CD4-positive, alpha-beta T cell (primary cell): Measurements from ENCODE around the gene NEK1. TPM values are rescaled to one million over a fixed set of nuclear protein-coding genes. Genes with fewer than 3 reads are reported as not detected.
A peak's percentile ranks its signal among the peaks of the same experiment; 100 is the strongest.

Source experiments
- ATAC-seq: fragments of 200-7000 bp; cut with Tn5 transposase; one replicate; pipeline ENCODE4 v1.10.0; 2022; ENCODE audit warnings: mild to moderate bottlenecking; ENCODE audit not compliant: poor library complexity
- CTCF ChIA-PET: fragments of 350-600 bp; sonication (Branson Sonifier 250); formaldehyde crosslinking; loops from one replicate; lab custom pipeline; 2021; ENCODE audit warnings: antibody characterized with exemption, inconsistent platforms; lab: Charles Lee
- POLR2A ChIA-PET: fragments of 350-600 bp; sonication (Branson Sonifier 250); formaldehyde crosslinking; loops from one replicate; lab custom pipeline; 2021; ENCODE audit warnings: antibody characterized with exemption, inconsistent platforms; lab: Charles Lee
- DNase-seq, 14 experiments: peaks; one replicate each; pipeline ENCODE4 v3.0.0-alpha.2; 2013 to 2020; ENCODE audit warnings: mixed read lengths in 2 of 14
- H3K27ac ChIP-seq, 2 donors: one replicate each; pipeline versions ENCODE4 v1.5.1 to v1.7.0; 2013; ENCODE audit warnings: low read length in 2 of 2, low read depth in 1 of 2, mild to moderate bottlenecking in 1 of 2
- H3K27me3 ChIP-seq, 2 experiments: 1 replicate in 1 of 2; 2 replicates in 1 of 2; pipeline versions ENCODE4 v1.6.1 to v1.7.0; 2013; ENCODE audit warnings: low read length in 2 of 2, control low read depth in 1 of 2, mild to moderate bottlenecking in 1 of 2, moderate library complexity in 1 of 2; ENCODE audit not compliant: insufficient read depth in 2 of 2, control insufficient read depth in 1 of 2
- H3K36me3 ChIP-seq: one replicate; pipeline ENCODE4 v1.6.1; 2013; ENCODE audit warnings: low read length, control low read depth; ENCODE audit not compliant: insufficient read depth
- H3K4me1 ChIP-seq: one replicate; pipeline ENCODE4 v1.6.1; 2013; ENCODE audit warnings: low read length, control low read depth; ENCODE audit not compliant: insufficient read depth
- H3K4me3 ChIP-seq: one replicate; pipeline ENCODE4 v1.5.1; 2013; ENCODE audit warnings: mild to moderate bottlenecking, low read length, moderate library complexity
- H3K9me3 ChIP-seq, 2 experiments: 1 replicate in 1 of 2; 2 replicates in 1 of 2; pipeline versions ENCODE4 v1.6.1 to v1.7.0; 2013; ENCODE audit warnings: low read length in 2 of 2, mild to moderate bottlenecking in 2 of 2, control low read depth in 1 of 2, moderate library complexity in 1 of 2; ENCODE audit not compliant: control insufficient read depth in 1 of 2, insufficient read depth in 1 of 2
- H3K27ac Mint-ChIP-seq: one replicate; pipeline ENCODE4 v1.8.0; 2020; ENCODE audit warnings: mixed read lengths
- H3K27me3 Mint-ChIP-seq: one replicate; pipeline ENCODE4 v1.8.0; 2021; ENCODE audit warnings: mixed read lengths
- H3K36me3 Mint-ChIP-seq: one replicate; pipeline ENCODE4 v1.8.0; 2021; ENCODE audit warnings: low read depth, mixed read lengths
- H3K4me1 Mint-ChIP-seq: one replicate; pipeline ENCODE4 v1.8.0; 2021; ENCODE audit warnings: low read depth, mixed read lengths
- H3K4me3 Mint-ChIP-seq: one replicate; pipeline ENCODE4 v1.8.0; 2020; ENCODE audit warnings: mild to moderate bottlenecking, mixed read lengths
- H3K9me3 Mint-ChIP-seq: one replicate; pipeline ENCODE4 v1.8.0; 2020; ENCODE audit warnings: mixed read lengths
- intact Hi-C, 2 experiments: fragments of 100-400 bp; cut with DNase I in 1 of 2; cut with micrococcal nuclease in 1 of 2; formaldehyde crosslinking; loops; one replicate each; pipeline versions ENCODE4 v1.15.1 to v1.9.0; 2023 to 2025; cut with DNase I, micrococcal nuclease
- total RNA-seq, 174 experiments: library from RNA in 2 of 174; stranded (reverse) in 2 of 174; gene quantifications; one replicate each; pipeline ENCODE4 v1.2.3 and lab custom pipeline; 2021 to 2026
- TF ChIP-seq, protein P1 (sequence below): fragments of 200-600 bp; IDR thresholded peaks from one replicate; pipeline ENCODE4 v1.8.0; 2022; ENCODE audit warnings: antibody characterized with exemption, mild to moderate bottlenecking

The NEK1 gene
- total RNA-seq, 2 experiments from 2014 or later, result 9.5 to 10.2 TPM

DNA sequence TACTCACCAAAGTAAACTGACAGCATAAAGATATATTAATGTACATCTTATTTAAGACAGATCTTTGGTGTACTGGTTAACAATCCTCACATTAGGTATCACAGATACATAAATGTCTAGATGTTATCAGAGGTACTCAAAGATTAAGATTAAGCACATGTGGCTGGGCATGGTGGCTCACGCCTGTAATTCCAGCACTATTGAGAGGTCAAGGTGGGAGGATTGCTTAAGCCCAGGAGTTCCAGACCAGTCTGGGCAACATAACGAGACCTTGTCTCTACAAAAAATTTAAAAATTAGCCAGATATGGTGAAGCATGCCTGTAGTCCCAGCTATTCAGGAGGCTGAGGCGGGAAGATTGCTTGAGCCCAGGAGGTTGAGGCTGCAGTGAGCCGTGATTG is 195.9 kb downstream of the NEK1 start:
- no peaks in the 10 kb centered on the region for H3K9me3 Mint-ChIP-seq
- H3K36me3 Mint-ChIP-seq, result peaks cover 11% of the 10 kb centered on the region
- Histone ChIP-seq H3K9me3 (no peaks in the 10 kb centered on the region), H3K4me1 (peaks cover under 1% of the 10 kb centered on the region), H3K4me3 (no peak overlapping the region), H3K27ac (no peak overlapping the region), H3K36me3 (no peaks in the 10 kb centered on the region), H3K27me3 (no peaks in the 10 kb centered on the region)
- peaks cover 15% of the 10 kb centered on the region for H3K4me1 Mint-ChIP-seq
- no peak for ATAC-seq
- TF ChIP-seq, protein P1, sequence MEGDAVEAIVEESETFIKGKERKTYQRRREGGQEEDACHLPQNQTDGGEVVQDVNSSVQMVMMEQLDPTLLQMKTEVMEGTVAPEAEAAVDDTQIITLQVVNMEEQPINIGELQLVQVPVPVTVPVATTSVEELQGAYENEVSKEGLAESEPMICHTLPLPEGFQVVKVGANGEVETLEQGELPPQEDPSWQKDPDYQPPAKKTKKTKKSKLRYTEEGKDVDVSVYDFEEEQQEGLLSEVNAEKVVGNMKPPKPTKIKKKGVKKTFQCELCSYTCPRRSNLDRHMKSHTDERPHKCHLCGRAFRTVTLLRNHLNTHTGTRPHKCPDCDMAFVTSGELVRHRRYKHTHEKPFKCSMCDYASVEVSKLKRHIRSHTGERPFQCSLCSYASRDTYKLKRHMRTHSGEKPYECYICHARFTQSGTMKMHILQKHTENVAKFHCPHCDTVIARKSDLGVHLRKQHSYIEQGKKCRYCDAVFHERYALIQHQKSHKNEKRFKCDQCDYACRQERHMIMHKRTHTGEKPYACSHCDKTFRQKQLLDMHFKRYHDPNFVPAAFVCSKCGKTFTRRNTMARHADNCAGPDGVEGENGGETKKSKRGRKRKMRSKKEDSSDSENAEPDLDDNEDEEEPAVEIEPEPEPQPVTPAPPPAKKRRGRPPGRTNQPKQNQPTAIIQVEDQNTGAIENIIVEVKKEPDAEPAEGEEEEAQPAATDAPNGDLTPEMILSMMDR, result no peak
- POLR2A ChIA-PET, result no interaction called here
- no peak for DNase-seq
- H3K4me3 Mint-ChIP-seq, result no peak overlapping the region
- intact Hi-C loops, result no loop called here
- no peak overlapping the region for H3K27ac Mint-ChIP-seq
- H3K27me3 Mint-ChIP-seq, result no peaks in the 10 kb centered on the region
- CTCF ChIA-PET, result no interaction called here

- Mint-ChIP-seq H3K36me3 (no peaks in the 10 kb centered on the region), H3K4me1 (peaks cover 29% of the 10 kb centered on the region), H3K27ac (no peak overlapping the region), H3K27me3 (no peaks in the 10 kb centered on the region), H3K4me3 (no peak overlapping the region), H3K9me3 (no peaks in the 10 kb centered on the region)
- ChIA-PET CTCF (no interaction called here), POLR2A (no interaction called here)
- intact Hi-C loops, result no loop called here
- TF ChIP-seq, protein P1, result no peak
- no peak overlapping the region for H3K4me3 ChIP-seq
- no peaks in the 10 kb centered on the region for H3K9me3 ChIP-seq
- no peak for ATAC-seq
- no peaks in the 10 kb centered on the region for H3K27me3 ChIP-seq
- H3K27ac ChIP-seq, result no peak overlapping the region
- DNase-seq, result no peak
- peaks cover 9% of the 10 kb centered on the region for H3K4me1 ChIP-seq
- no peaks in the 10 kb centered on the region for H3K36me3 ChIP-seq
Measured at GRCh38 chr4:169414913-169415312, 197.5 kb downstream of the NEK1 start.

GRCh38 chr4:169412046-169412445 is 200.3 kb downstream of the NEK1 start:
- H3K27me3 ChIP-seq, result no peaks in the 10 kb centered on the region
- no peak for DNase-seq
- no peaks in the 10 kb centered on the region for H3K9me3 Mint-ChIP-seq
- intact Hi-C loops, result no loop called here
- no peak overlapping the region for H3K27ac ChIP-seq
- TF ChIP-seq, protein P1, result no peak
- H3K36me3 ChIP-seq, result no peaks in the 10 kb centered on the region
- H3K27me3 Mint-ChIP-seq, result no peaks in the 10 kb centered on the region
- CTCF ChIA-PET, result no interaction called here
- H3K4me1 Mint-ChIP-seq, result peaks cover 31% of the 10 kb centered on the region
- H3K27ac Mint-ChIP-seq, result peak overlapping the region; percentile 65
- no peak overlapping the region for H3K4me3 Mint-ChIP-seq
- POLR2A ChIA-PET, result interaction anchor here (0.9 kb wide), 1 partner anchor 403 kb away, joined by 3 read pairs; no protein-coding TSS in a partner anchor
- H3K4me3 ChIP-seq, result no peak overlapping the region
- H3K36me3 Mint-ChIP-seq, result no peaks in the 10 kb centered on the region
- no peak for ATAC-seq
- H3K4me1 ChIP-seq, result peaks cover 9% of the 10 kb centered on the region
- no peaks in the 10 kb centered on the region for H3K9me3 ChIP-seq
